Upper lobe of left lung (tissue), 6 donors: ENCODE results near the gene CLTC. TPM values are rescaled to one million over a fixed set of nuclear protein-coding genes. Genes with fewer than 3 reads are reported as not detected.
A peak's percentile ranks its signal among the peaks of the same experiment; 100 is the strongest.

Experiments
- ATAC-seq, 2 donors: fragments of 200-7000 bp; cut with Tn5 transposase; one replicate each; pipeline ENCODE4 v1.9.1; 2022; ENCODE audit warnings: mild to moderate bottlenecking in 2 of 2, moderate library complexity in 2 of 2; ENCODE audit not compliant: low FRiP score in 2 of 2
- DNase-seq, 2 donors: peaks; one replicate each; pipeline ENCODE4 v3.0.0-alpha.2; 2019 to 2020
- H3K27ac ChIP-seq, 4 donors: fragments of 200-600 bp; sonication (generic); one replicate each; pipeline ENCODE4 v1.5.1; 2016 to 2019
- H3K27me3 ChIP-seq, 4 donors: fragments of 200-600 bp; sonication (generic); one replicate each; pipeline ENCODE4 v1.5.1; 2017 to 2019
- H3K36me3 ChIP-seq, 4 donors: fragments of 200-600 bp; sonication (generic); one replicate each; pipeline ENCODE4 v1.5.1; 2016 to 2019
- H3K4me1 ChIP-seq, 4 donors: fragments of 200-600 bp; sonication (generic); one replicate each; pipeline ENCODE4 v1.5.1; 2018 to 2019
- H3K4me3 ChIP-seq, 4 donors: fragments of 200-600 bp; sonication (generic); one replicate each; pipeline ENCODE4 v1.5.1; 2017 to 2019; ENCODE audit warnings: mild to moderate bottlenecking in 2 of 4, moderate library complexity in 1 of 4
- H3K9me3 ChIP-seq, 4 donors: fragments of 200-600 bp; sonication (generic); one replicate each; pipeline ENCODE4 v1.5.1; 2018 to 2019
- EP300 ChIP-seq, 4 donors: sonication (generic); formaldehyde crosslinking; IDR thresholded peaks; one replicate each; pipeline ENCODE4 v1.5.1; 2017; ENCODE audit warnings: antibody characterized with exemption in 4 of 4, control low read depth in 2 of 4
- POLR2A ChIP-seq, 4 donors: fragments of 450-650 bp; IDR thresholded peaks; one replicate each; pipeline ENCODE4 v1.5.1; 2016 to 2017; ENCODE audit warnings: antibody characterized with exemption in 4 of 4, mild to moderate bottlenecking in 2 of 4
- POLR2AphosphoS5 ChIP-seq, 2 donors: sonication (generic); formaldehyde crosslinking; IDR thresholded peaks; one replicate each; pipeline ENCODE4 v1.5.1; 2017; ENCODE audit warnings: antibody characterized with exemption in 2 of 2
- WGBS, 2 donors: methylation state at CpG; one replicate each; pipeline ENCODE4 v1.1.5; 2017 to 2018; 5-methylcytosine and 5-hydroxymethylcytosine counted together
- total RNA-seq, 6 donors: library from RNA; depleted of rRNA in 4 of 6; stranded (reverse); fragments of >200 nt in 4 of 6; gene quantifications; one replicate each; pipeline versions ENCODE4 v1.1.0 to v1.2.1, GENCODE V29; 2016 to 2021
- TF ChIP-seq, protein P1 (sequence below), 6 experiments: fragments of 450-650 bp in 4 of 6; fragments of 200-600 bp in 2 of 6; sonication (generic) in 2 of 6; IDR thresholded peaks; one replicate each; pipeline ENCODE4 v1.5.1; 2016 to 2019; ENCODE audit warnings: antibody characterized with exemption in 6 of 6
- donor health status: DM: no; HTN: no; CAD: no; lungs with moderate emphysema.
- donor health status: DM: no; HTN: yes; CAD: no; lungs with severe emphysema.

The CLTC gene
- total RNA-seq, 6 donors from 2014 or later = 113 to 266 (median 192) TPM

- H3K27ac ChIP-seq = no peak overlapping the region
- no peak for DNase-seq
- H3K36me3 ChIP-seq = peaks cover 17 to 79% (median 72%) of the 10 kb centered on the region in 4 donors
- no peak for ATAC-seq
- no peak overlapping the region for H3K4me3 ChIP-seq
- 89% methylated on average over 2 of the region's 2 CpGs for WGBS, 2 donors
- no peaks in the 10 kb centered on the region for H3K27me3 ChIP-seq
- no peaks in the 10 kb centered on the region for H3K9me3 ChIP-seq
- H3K4me1 ChIP-seq = no peaks in the 10 kb centered on the region
- TF ChIP-seq, protein P1, sequence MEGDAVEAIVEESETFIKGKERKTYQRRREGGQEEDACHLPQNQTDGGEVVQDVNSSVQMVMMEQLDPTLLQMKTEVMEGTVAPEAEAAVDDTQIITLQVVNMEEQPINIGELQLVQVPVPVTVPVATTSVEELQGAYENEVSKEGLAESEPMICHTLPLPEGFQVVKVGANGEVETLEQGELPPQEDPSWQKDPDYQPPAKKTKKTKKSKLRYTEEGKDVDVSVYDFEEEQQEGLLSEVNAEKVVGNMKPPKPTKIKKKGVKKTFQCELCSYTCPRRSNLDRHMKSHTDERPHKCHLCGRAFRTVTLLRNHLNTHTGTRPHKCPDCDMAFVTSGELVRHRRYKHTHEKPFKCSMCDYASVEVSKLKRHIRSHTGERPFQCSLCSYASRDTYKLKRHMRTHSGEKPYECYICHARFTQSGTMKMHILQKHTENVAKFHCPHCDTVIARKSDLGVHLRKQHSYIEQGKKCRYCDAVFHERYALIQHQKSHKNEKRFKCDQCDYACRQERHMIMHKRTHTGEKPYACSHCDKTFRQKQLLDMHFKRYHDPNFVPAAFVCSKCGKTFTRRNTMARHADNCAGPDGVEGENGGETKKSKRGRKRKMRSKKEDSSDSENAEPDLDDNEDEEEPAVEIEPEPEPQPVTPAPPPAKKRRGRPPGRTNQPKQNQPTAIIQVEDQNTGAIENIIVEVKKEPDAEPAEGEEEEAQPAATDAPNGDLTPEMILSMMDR (IDR thresholded peaks at IDR 0.05) = no peak
- TF ChIP-seq POLR2A (IDR thresholded peaks at IDR 0.05) (no peak), POLR2AphosphoS5 (IDR thresholded peaks at IDR 0.05) (no peak), EP300 (IDR thresholded peaks at IDR 0.05) (no peak)
Measured at GRCh38 chr17:59696682-59697277, 77.1 kb downstream of the CLTC start.

- Histone ChIP-seq H3K27ac (no peak overlapping the region), H3K9me3 (no peaks in the 10 kb centered on the region), H3K4me1 (peaks cover 0 to 3% (median 0%) of the 10 kb centered on the region in 4 donors), H3K27me3 (no peaks in the 10 kb centered on the region), H3K4me3 (no peak overlapping the region), H3K36me3 (peaks cover 15 to 75% (median 60%) of the 10 kb centered on the region in 4 donors)
- DNase-seq (no peak), ATAC-seq (no peak)
- TF ChIP-seq POLR2A (IDR thresholded peaks at IDR 0.05) = no peak
- TF ChIP-seq, protein P1 (IDR thresholded peaks at IDR 0.05) = no peak
- no peak for TF ChIP-seq EP300 (IDR thresholded peaks at IDR 0.05)
- TF ChIP-seq POLR2AphosphoS5 (IDR thresholded peaks at IDR 0.05) = no peak
- 79 to 85% methylated on average over 4 of the region's 4 CpGs for WGBS, 2 donors
Measured at GRCh38 chr17:59698143-59698542, 78.4 kb downstream of the CLTC start.

GRCh38 chr17:59699218-59699617 lies 79.5 kb downstream of the CLTC start:
- Histone ChIP-seq H3K9me3 (no peaks in the 10 kb centered on the region), H3K36me3 (peaks cover 10 to 65% (median 49%) of the 10 kb centered on the region in 4 donors)

DNA sequence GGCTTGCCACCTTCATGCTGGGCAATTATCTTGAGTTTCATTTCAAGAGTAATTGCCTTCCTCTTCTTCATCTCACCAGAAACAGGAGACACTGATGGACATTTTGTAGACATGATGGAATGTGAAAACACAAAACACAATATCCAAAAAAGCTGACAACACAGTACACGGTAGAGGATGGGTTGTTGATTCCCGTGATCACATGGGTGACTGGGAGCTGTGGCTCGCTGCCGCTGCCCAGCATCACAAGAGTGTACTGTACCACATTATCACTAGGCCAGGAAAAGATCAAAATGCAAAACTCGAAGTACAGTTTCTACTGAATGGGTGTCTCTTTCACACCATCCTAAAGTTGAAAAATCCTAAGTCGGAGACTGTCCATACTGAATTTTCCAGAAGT lies 80.1 kb downstream of the CLTC start:
- Histone ChIP-seq H3K27ac (no peak overlapping the region), H3K9me3 (no peaks in the 10 kb centered on the region), H3K27me3 (no peaks in the 10 kb centered on the region), H3K4me1 (peaks cover 3 to 9% (median 4%) of the 10 kb centered on the region in 4 donors), H3K36me3 (peaks cover 6 to 59% (median 43%) of the 10 kb centered on the region in 4 donors), H3K4me3 (no peak overlapping the region)
- peak in 1 of 2 donors; percentile 24 for DNase-seq
- ATAC-seq = no peak
- TF ChIP-seq POLR2A (IDR thresholded peaks at IDR 0.05) = no peak
- no peak for TF ChIP-seq POLR2AphosphoS5 (IDR thresholded peaks at IDR 0.05)
- TF ChIP-seq, protein P1 (IDR thresholded peaks at IDR 0.05) = no peak
- no peak for TF ChIP-seq EP300 (IDR thresholded peaks at IDR 0.05)
- WGBS, 2 donors = 94 to 98% methylated on average over 6 of the region's 6 CpGs

More at GRCh38 chr17:59699218-59699617, 79.5 kb downstream of the CLTC start:
- H3K4me3 ChIP-seq = no peak overlapping the region
- no peaks in the 10 kb centered on the region for H3K27me3 ChIP-seq
- H3K4me1 ChIP-seq = peaks cover 0 to 6% (median 2%) of the 10 kb centered on the region in 4 donors
- DNase-seq (no peak), ATAC-seq (no peak)
- H3K27ac ChIP-seq = no peak overlapping the region
- 97% methylated on average over 7 of the region's 7 CpGs for WGBS, 2 donors
- TF ChIP-seq EP300 (IDR thresholded peaks at IDR 0.05) (no peak), POLR2A (IDR thresholded peaks at IDR 0.05) (no peak), POLR2AphosphoS5 (IDR thresholded peaks at IDR 0.05) (no peak)
- TF ChIP-seq, protein P1 (IDR thresholded peaks at IDR 0.05) = no peak

GRCh38 chr17:59702304-59702703 lies 82.6 kb downstream of the CLTC start:
- 95% methylated on average over 7 of the region's 7 CpGs for WGBS, 2 donors
- no peak for DNase-seq
- peaks cover 15 to 30% (median 21%) of the 10 kb centered on the region in 4 donors for H3K4me1 ChIP-seq
- no peak for ATAC-seq
- H3K4me3 ChIP-seq = no peak overlapping the region
- H3K27me3 ChIP-seq = no peaks in the 10 kb centered on the region
- no peak for TF ChIP-seq POLR2AphosphoS5 (IDR thresholded peaks at IDR 0.05)
- TF ChIP-seq EP300 (IDR thresholded peaks at IDR 0.05) = no peak
- TF ChIP-seq, protein P1 (IDR thresholded peaks at IDR 0.05) = no peak
- TF ChIP-seq POLR2A (IDR thresholded peaks at IDR 0.05) = no peak
- no peaks in the 10 kb centered on the region for H3K9me3 ChIP-seq
- H3K36me3 ChIP-seq = peaks cover 6 to 34% (median 22%) of the 10 kb centered on the region in 4 donors
- H3K27ac ChIP-seq = no peak overlapping the region
